HCT116 (cell line): Measurements from ENCODE around the gene PRR23B.

ENCODE experiments used
- CTCF ChIP-seq, 3 experiments: fragments of 200-600 bp in 1 of 3; sonication (generic) in 1 of 3; IDR thresholded peaks in 2 of 3; conservative IDR thresholded peaks in 1 of 3; 2 replicates each; pipeline ENCODE4 v1.5.1; 2012 to 2017; ENCODE audit warnings: low read depth in 2 of 3, low read length in 2 of 3, antibody characterized with exemption in 1 of 3, borderline replicate concordance in 1 of 3, control low read depth in 1 of 3, mild to moderate bottlenecking in 1 of 3, mixed read lengths in 1 of 3, mixed run types in 1 of 3, moderate library complexity in 1 of 3; ENCODE audit not compliant: insufficient read depth in 1 of 3
- EZH2 ChIP-seq: fragments of 200-600 bp; sonication (generic); IDR thresholded peaks from 2 replicates; pipeline ENCODE4 v1.6.1; 2017; ENCODE audit warnings: antibody characterized with exemption, mixed run types
- POLR2A ChIP-seq: IDR thresholded peaks from 2 replicates; pipeline ENCODE4 v1.7.0; 2011; ENCODE audit warnings: borderline replicate concordance; ENCODE audit not compliant: insufficient read depth, insufficient read length; ENCODE audit errors: extremely low read depth
- YY1 ChIP-seq: IDR thresholded peaks from 2 replicates; pipeline ENCODE4 v1.6.1; 2011; ENCODE audit warnings: low read length, low read depth, moderate library complexity, mild to moderate bottlenecking; ENCODE audit not compliant: insufficient replicate concordance; ENCODE audit errors: extremely low read depth
- ZNF274 ChIP-seq: fragments of 200-500 bp; sonication (Bioruptor generic); IDR thresholded peaks from 2 replicates; pipeline ENCODE4 v1.6.1; 2014; ENCODE audit warnings: mild to moderate bottlenecking, low read depth, low read length, inconsistent platforms

DNA sequence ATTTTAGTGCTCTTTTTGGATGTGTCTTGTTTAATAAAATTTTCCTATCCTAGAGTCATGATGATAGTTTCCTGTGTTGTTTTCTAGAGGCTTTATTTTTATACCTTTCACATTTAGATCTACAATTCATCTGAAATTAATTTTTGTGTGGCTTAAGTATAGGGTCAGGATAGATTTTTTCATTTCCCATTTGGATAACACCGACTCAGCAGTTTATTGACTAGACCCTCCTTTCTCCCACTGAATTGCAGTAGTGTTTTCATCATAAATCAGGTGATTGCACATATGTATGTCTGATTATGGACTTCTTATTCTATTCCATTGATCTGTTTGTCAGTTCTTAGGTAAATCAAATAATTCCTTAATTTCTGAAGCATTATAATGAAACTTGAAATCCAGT lies 25.0 kb downstream of the PRR23B start:
- TF ChIP-seq CTCF (IDR thresholded peaks at IDR 0.05 in 2 of 3, conservative IDR thresholded peaks at IDR 0.05 in 1 of 3; ENCODE audit: borderline replicate concordance in 1 of 3, insufficient read depth in 1 of 3, low read depth in 2 of 3, low read length in 2 of 3), result no peak
- TF ChIP-seq POLR2A, result no peak
- TF ChIP-seq EZH2, result no peak
- no peak for TF ChIP-seq YY1
- TF ChIP-seq ZNF274, result no peak
